Measurements from ENCODE around the gene MIPOL1. TPM values are rescaled to one million over a fixed set of nuclear protein-coding genes. Genes with fewer than 3 reads are reported as not detected.

MIPOL1 gene
- total RNA-seq, 1 experiment from 2014 or later: 15.4 TPM

DNA sequence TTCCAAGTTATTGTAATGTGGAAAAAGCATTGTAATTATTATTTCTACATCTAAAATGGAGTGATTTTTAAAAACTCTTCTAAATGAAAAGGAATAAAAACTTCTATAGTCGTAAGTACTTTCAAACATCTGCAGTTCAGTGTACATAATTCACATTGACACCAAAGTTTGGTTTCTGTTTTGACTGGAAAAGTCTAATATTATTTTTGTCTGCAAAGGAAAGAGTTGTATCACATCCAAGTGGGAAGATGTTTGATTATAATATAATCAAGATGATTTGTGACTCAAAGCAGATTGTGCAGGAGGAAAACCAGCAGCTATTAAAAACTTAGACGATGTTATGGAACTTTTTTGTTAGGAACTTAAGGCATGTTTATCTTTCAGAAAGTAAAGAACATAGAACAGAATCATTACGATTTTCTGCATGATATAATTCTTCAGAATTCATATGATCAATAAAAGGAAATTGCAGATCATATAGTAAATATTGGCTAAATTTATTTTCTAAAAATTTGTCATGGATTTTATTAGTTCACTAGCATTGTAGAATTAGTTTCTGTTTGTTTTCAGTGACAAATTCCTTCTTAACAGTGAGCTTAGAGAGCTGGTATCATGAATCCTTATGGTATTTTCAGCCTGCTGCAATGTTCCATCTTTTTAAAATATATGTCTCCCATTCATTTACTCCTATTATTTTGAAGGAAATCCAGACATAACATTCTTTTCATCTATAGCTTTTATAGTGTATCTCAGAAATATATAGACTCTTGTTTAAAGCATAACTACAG lies 145.8 kb downstream of the MIPOL1 start:
- CTCF ChIA-PET: no interaction called here
- Histone ChIP-seq H4K20me1 (ENCODE audit: insufficient read depth) (no peaks in the 10 kb centered on the region), H3K4me3 (replicated peaks in 1 of 2; ENCODE audit: low read depth in 1 of 2, low read length in 2 of 2) (no peak overlapping the region), H3K9me2 (ENCODE audit: insufficient read depth) (no peaks in the 10 kb centered on the region), H3K27me3 (ENCODE audit: insufficient read depth, low read length) (no peaks in the 10 kb centered on the region), H3K9me3 (ENCODE audit: control insufficient read depth in 1 of 2, insufficient read depth in 1 of 2, low read depth in 1 of 2, low read length in 2 of 2) (no peaks in the 10 kb centered on the region), H3K36me3 (ENCODE audit: control insufficient read depth in 1 of 2, insufficient read depth in 2 of 2, low read length in 2 of 2) (no peaks in the 10 kb centered on the region), H3K4me2 (ENCODE audit: low read length) (no peak overlapping the region), H3K79me2 (ENCODE audit: insufficient read depth, low read length) (no peaks in the 10 kb centered on the region), H3K27ac (ENCODE audit: low read depth, low read length) (no peak overlapping the region), H3K4me1 (ENCODE audit: control insufficient read depth in 1 of 2, insufficient read depth in 2 of 2, low read length in 2 of 2) (peaks cover 0 to 5% of the 10 kb centered on the region in 2 experiments; a peak in 1 of 4 replicates), H2AFZ (ENCODE audit: low read depth, low read length, poor library complexity, severe bottlenecking) (no peak overlapping the region), H3K9ac (ENCODE audit: low read length) (no peak overlapping the region)
- DNase-seq (ENCODE audit: low read depth, low spot score) (no peak), ATAC-seq (no peak)
- POLR2A ChIA-PET: no interaction called here
- RAD21 ChIA-PET (ENCODE audit: low non-redundant PET in 1 of 2, low total read pairs in 2 of 2, uncharacterized antibody in 2 of 2, unreplicated experiment in 2 of 2): no interaction called here
- no TSS peak for BruUV-seq (replicated peaks)
- no peak for TF ChIP-seq ELF1 (IDR thresholded peaks at IDR 0.05; ENCODE audit: borderline replicate concordance, low read depth)
- intact Hi-C loops (cut with micrococcal nuclease): no loop called here

DNA sequence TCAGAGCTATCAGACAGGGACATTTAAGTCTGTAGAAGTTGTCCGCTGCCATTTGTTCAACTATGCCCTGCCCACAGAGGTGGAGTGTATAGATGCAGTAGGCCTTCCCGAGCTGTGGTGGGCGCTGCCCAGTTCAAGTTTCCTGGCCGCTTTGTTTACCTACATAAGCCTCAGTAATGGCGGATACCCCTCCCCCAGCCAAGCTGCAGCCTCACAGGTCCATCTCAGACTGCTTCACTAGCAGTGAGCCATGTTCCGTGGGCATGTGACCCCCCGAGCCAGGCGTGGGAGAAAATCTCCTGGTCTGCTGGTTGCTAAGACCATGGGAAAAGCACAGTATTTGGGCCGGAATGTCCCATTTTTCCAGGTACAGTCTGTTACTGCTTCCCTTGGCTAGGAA lies 165.9 kb downstream of the MIPOL1 start:
- peaks cover 0 to 3% of the 10 kb centered on the region in 2 experiments; a peak in 1 of 4 replicates for H3K9me3 ChIP-seq (ENCODE audit: control insufficient read depth in 1 of 2, insufficient read depth in 1 of 2, low read depth in 1 of 2, low read length in 2 of 2)
- BruUV-seq (replicated peaks): no TSS peak
- no peaks in the 10 kb centered on the region for H4K20me1 ChIP-seq (ENCODE audit: insufficient read depth)
- no peak overlapping the region for H2AFZ ChIP-seq (ENCODE audit: low read depth, low read length, poor library complexity, severe bottlenecking)
- no peaks in the 10 kb centered on the region for H3K36me3 ChIP-seq (ENCODE audit: control insufficient read depth in 1 of 2, insufficient read depth in 2 of 2, low read length in 2 of 2)
- H3K27ac ChIP-seq (ENCODE audit: low read depth, low read length): no peak overlapping the region
- no peaks in the 10 kb centered on the region for H3K4me1 ChIP-seq (ENCODE audit: control insufficient read depth in 1 of 2, insufficient read depth in 2 of 2, low read length in 2 of 2)
- no peaks in the 10 kb centered on the region for H3K79me2 ChIP-seq (ENCODE audit: insufficient read depth, low read length)
- H3K4me2 ChIP-seq (ENCODE audit: low read length): no peak overlapping the region
- CTCF ChIA-PET: no interaction called here
- no peak for DNase-seq (ENCODE audit: low read depth, low spot score)
- no peak for ATAC-seq
- H3K4me3 ChIP-seq (replicated peaks in 1 of 2; ENCODE audit: low read depth in 1 of 2, low read length in 2 of 2): no peak overlapping the region
- no peak overlapping the region for H3K9ac ChIP-seq (ENCODE audit: low read length)
- no peak for TF ChIP-seq ZBTB33 (IDR thresholded peaks at IDR 0.05; ENCODE audit: extremely low read depth, insufficient replicate concordance, low read length)
- TF ChIP-seq, protein P1, sequence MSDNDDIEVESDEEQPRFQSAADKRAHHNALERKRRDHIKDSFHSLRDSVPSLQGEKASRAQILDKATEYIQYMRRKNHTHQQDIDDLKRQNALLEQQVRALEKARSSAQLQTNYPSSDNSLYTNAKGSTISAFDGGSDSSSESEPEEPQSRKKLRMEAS (IDR thresholded peaks at IDR 0.05): no peak
- TF ChIP-seq POLR2AphosphoS5 (IDR thresholded peaks at IDR 0.05; ENCODE audit: low read depth, low read length): no peak
- TF ChIP-seq CEBPB (IDR thresholded peaks at IDR 0.05; ENCODE audit: low read depth): no peak
- TF ChIP-seq ZFX (IDR thresholded peaks at IDR 0.05): no peak
- TF ChIP-seq YY1 (IDR thresholded peaks at IDR 0.05; ENCODE audit: extremely low read depth, insufficient replicate concordance, low read depth, low read length): no peak
- no peak for TF ChIP-seq POLR2A (IDR thresholded peaks at IDR 0.05; ENCODE audit: borderline replicate concordance, extremely low read depth, insufficient read depth, insufficient read length)
- no peak for TF ChIP-seq ZNF274 (IDR thresholded peaks at IDR 0.05; ENCODE audit: low read depth, low read length)
- TF ChIP-seq EZH2phosphoT487 (IDR thresholded peaks at IDR 0.05; ENCODE audit: borderline replicate concordance): no peak
- TF ChIP-seq FOSL1 (IDR thresholded peaks at IDR 0.05; ENCODE audit: low read depth): no peak
- no peak for TF ChIP-seq ELF1 (IDR thresholded peaks at IDR 0.05; ENCODE audit: borderline replicate concordance, low read depth)
- no peak for TF ChIP-seq RAD21 (IDR thresholded peaks at IDR 0.05; ENCODE audit: low read depth)
- TF ChIP-seq ATF3 (IDR thresholded peaks at IDR 0.05): no peak
- POLR2A ChIA-PET: no interaction called here
- H3K9me2 ChIP-seq (ENCODE audit: insufficient read depth): no peaks in the 10 kb centered on the region
- no peaks in the 10 kb centered on the region for H3K27me3 ChIP-seq (ENCODE audit: insufficient read depth, low read length)
- RAD21 ChIA-PET (ENCODE audit: low non-redundant PET in 1 of 2, low total read pairs in 2 of 2, uncharacterized antibody in 2 of 2, unreplicated experiment in 2 of 2): no interaction called here
- intact Hi-C loops (cut with micrococcal nuclease): no loop called here

Measured in HCT116 (cell line).